ENCODE results near the gene IGFL4. TPM values are rescaled to one million over a fixed set of nuclear protein-coding genes. Genes with fewer than 3 reads are reported as not detected.
A peak's percentile ranks its signal among the peaks of the same experiment; 100 is the strongest.

Gene IGFL4
- total RNA-seq, 2 experiments from 2014 or later = not detected

DNA sequence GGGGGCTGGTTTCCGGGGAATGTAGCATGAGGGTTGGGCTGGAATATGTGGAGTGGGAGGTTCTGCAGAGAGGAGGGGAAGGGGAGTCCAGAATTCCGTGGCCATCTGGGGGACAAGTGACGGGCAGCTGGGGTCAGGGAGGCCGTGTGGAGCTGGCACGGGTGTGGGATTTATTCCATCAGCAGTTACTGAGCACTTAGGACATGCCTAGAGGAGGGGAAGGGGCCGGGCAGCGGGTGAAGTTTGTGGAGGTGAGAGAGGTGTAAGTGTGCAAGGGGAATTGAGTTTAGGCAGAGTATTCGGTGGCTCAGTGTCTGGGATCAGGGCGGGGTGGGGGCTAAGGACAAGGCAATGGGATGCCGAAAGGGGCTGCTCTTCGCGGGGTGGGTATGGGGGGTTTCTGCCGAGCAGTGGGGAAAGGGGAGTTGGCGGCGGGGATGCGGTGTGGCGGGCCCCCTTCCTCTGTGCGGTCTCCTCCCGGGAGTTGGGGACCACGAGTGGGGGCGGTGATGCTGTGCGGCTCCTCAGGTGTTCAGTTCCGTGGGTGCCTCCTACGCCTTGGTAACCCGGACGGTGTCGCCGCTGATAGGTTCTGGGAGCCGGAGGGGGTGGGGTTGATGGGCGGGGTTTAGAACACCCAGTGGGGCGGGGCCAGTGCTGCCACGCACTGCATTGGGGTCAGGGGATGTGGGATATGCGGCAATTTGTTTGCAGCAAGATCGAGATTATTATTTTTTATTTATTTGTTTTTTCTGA is 40.1 kb downstream of the IGFL4 start:
- Mint-ChIP-seq H3K4me1 (ENCODE audit: low read depth) (peaks cover 39% of the 10 kb centered on the region), H3K36me3 (ENCODE audit: low read depth) (peaks cover 12% of the 10 kb centered on the region), H3K27ac (no peak overlapping the region), H3K4me3 (peak overlapping the region; percentile 69), H3K9me3 (ENCODE audit: insufficient read depth) (no peaks in the 10 kb centered on the region), H3K27me3 (ENCODE audit: low read depth) (peaks cover 2% of the 10 kb centered on the region)
- ATAC-seq (peak; percentile 90), DNase-seq (peak; percentile 82)
- ChIA-PET CTCF (no interaction called here), POLR2A (no interaction called here)

GRCh38 chr19:45999653-46000121 is 41.1 kb downstream of the IGFL4 start:
- ChIA-PET CTCF (no interaction called here), POLR2A (no interaction called here)

DNA sequence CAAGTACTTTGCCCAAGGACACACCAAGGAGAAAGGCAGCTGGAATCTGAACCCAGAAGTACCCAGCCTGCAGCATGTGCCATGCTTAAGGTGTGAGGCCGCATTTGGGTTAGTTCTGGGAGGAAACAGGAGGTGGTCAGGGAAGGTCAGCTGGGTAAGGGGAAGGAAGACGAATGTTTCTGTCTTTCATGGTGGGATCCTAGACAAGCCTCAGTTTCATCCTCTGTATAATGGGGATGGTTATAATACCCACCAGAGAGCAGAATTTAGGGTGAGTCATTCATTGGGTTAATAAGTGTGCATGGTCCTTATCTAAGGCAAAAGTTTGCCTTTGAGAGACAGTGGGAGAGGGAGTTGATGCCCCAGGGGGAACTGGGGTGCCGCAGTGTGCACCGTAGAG is 42.0 kb downstream of the IGFL4 start:
- H3K36me3 Mint-ChIP-seq (ENCODE audit: low read depth) = peaks cover 12% of the 10 kb centered on the region
- H3K27me3 Mint-ChIP-seq (ENCODE audit: low read depth) = peaks cover 2% of the 10 kb centered on the region
- no peak for ATAC-seq
- DNase-seq = no peak
- H3K9me3 Mint-ChIP-seq (ENCODE audit: insufficient read depth) = no peaks in the 10 kb centered on the region
- ChIA-PET POLR2A (no interaction called here), CTCF (interaction anchor here (1.5 to 1.6 kb wide), 2 partner anchors 18 to 182 kb away, joined by 4 read pairs; no protein-coding TSS in a partner anchor)
- H3K4me1 Mint-ChIP-seq (ENCODE audit: low read depth) = peaks cover 39% of the 10 kb centered on the region
- H3K27ac Mint-ChIP-seq = no peak overlapping the region
- no peak overlapping the region for H3K4me3 Mint-ChIP-seq

More at GRCh38 chr19:45999653-46000121, 41.1 kb downstream of the IGFL4 start:
- ATAC-seq = no peak
- H3K27me3 Mint-ChIP-seq (ENCODE audit: low read depth) = peaks cover 2% of the 10 kb centered on the region
- H3K4me3 Mint-ChIP-seq = no peak overlapping the region
- H3K4me1 Mint-ChIP-seq (ENCODE audit: low read depth) = peaks cover 39% of the 10 kb centered on the region
- DNase-seq = no peak
- H3K9me3 Mint-ChIP-seq (ENCODE audit: insufficient read depth) = no peaks in the 10 kb centered on the region
- peaks cover 12% of the 10 kb centered on the region for H3K36me3 Mint-ChIP-seq (ENCODE audit: low read depth)
- no peak overlapping the region for H3K27ac Mint-ChIP-seq

- peaks cover 2% of the 10 kb centered on the region for H3K27me3 Mint-ChIP-seq (ENCODE audit: low read depth)
- ChIA-PET CTCF (interaction anchor here (1.1 to 4.4 kb wide), 3 partner anchors 13 to 179 kb away, joined by 3 to 20 read pairs (median 4); no protein-coding TSS in a partner anchor), POLR2A (no interaction called here)
- H3K27ac Mint-ChIP-seq = peak overlapping the region; percentile 15
- no peak for DNase-seq
- no peaks in the 10 kb centered on the region for H3K9me3 Mint-ChIP-seq (ENCODE audit: insufficient read depth)
- no peak for ATAC-seq
- peaks cover 10% of the 10 kb centered on the region for H3K36me3 Mint-ChIP-seq (ENCODE audit: low read depth)
- peaks cover 39% of the 10 kb centered on the region for H3K4me1 Mint-ChIP-seq (ENCODE audit: low read depth)
- H3K4me3 Mint-ChIP-seq = no peak overlapping the region
Measured at GRCh38 chr19:45996933-45997332, 43.9 kb downstream of the IGFL4 start.

GRCh38 chr19:45995715-45996385 is 45.0 kb downstream of the IGFL4 start:
- Mint-ChIP-seq H3K27me3 (ENCODE audit: low read depth) (peaks cover 2% of the 10 kb centered on the region), H3K4me3 (no peak overlapping the region), H3K27ac (no peak overlapping the region), H3K9me3 (ENCODE audit: insufficient read depth) (no peaks in the 10 kb centered on the region), H3K36me3 (ENCODE audit: low read depth) (peaks cover 10% of the 10 kb centered on the region), H3K4me1 (ENCODE audit: low read depth) (peaks cover 37% of the 10 kb centered on the region)
- CTCF ChIA-PET = interaction anchor here (1.0 to 4.4 kb wide), 10 partner anchors 10 to 227 kb away, joined by 3 to 20 read pairs (median 6); partner anchors contain the start of gene SIX5
- POLR2A ChIA-PET = interaction anchor here (0.6 to 1.2 kb wide), 2 partner anchors 133 to 227 kb away, joined by 3 to 4 read pairs; partner anchors contain the start of genes SIX5 and SYMPK
- DNase-seq (no peak), ATAC-seq (no peak)

- POLR2A ChIA-PET = interaction anchor here (1.2 kb wide), 1 partner anchor 132 kb away, joined by 3 read pairs; the partner anchor contains the start of gene SYMPK
- Mint-ChIP-seq H3K27ac (no peak within 1 kb of the TSS), H3K36me3 (ENCODE audit: low read depth) (peaks cover 7% of the 10 kb centered on the region), H3K4me3 (no peak within 1 kb of the TSS), H3K9me3 (ENCODE audit: insufficient read depth) (no peaks in the 10 kb centered on the region), H3K4me1 (ENCODE audit: low read depth) (peaks cover 30% of the 10 kb centered on the region), H3K27me3 (ENCODE audit: low read depth) (peaks cover 7% of the 10 kb centered on the region)
- CTCF ChIA-PET = interaction anchor here (1.0 to 4.4 kb wide), 10 partner anchors 9 to 226 kb away, joined by 3 to 20 read pairs (median 6); partner anchors contain the start of gene SIX5
- DNase-seq = peak; percentile 97
- ATAC-seq = peak; percentile 99
Measured at GRCh38 chr19:45994998-45995714, 45.6 kb downstream of the IGFL4 start, which contains the start of gene CCDC61. CCDC61 (plus strand) TSS chr19:45995467; CDS start chr19:46003019, 7,552 bp downstream.

GRCh38 chr19:45994456-45994997 is 46.3 kb downstream of the IGFL4 start:
- peaks cover 25% of the 10 kb centered on the region for H3K4me1 Mint-ChIP-seq (ENCODE audit: low read depth)
- POLR2A ChIA-PET = interaction anchor here (0.7 kb wide), 1 partner anchor 130 kb away, joined by 3 read pairs; no protein-coding TSS in a partner anchor
- H3K9me3 Mint-ChIP-seq (ENCODE audit: insufficient read depth) = no peaks in the 10 kb centered on the region

DNA sequence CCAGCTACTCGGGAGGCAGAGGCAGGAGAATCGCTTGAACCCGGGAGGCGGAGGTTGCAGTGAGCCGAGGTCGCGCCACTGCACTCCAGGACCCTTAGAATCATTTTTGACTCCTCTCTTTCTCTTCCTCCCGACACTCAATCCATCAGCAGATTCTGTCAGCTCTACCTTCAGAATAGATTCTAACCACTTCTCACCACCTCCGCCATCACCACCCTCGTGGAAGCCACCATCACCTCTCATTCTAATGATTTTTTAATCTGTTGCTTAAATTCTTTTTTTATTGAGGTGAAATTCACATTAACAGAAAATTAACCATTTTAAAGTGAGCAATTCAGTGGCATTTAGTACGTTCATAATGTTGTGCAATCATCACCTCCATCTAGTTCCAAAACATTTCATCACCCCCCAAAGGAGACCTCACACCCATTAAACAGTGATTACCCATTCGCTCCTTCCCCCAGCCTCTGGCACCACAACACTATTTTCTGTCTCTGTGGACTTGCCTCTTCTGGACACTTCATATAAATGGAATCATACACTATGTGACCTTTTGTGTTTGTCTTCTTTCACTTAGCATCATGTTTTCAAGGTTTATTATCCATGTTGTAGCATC is 50.6 kb downstream of the IGFL4 start:
- POLR2A ChIA-PET = no interaction called here
- Mint-ChIP-seq H3K4me3 (no peak overlapping the region), H3K27ac (no peak overlapping the region), H3K27me3 (ENCODE audit: low read depth) (peaks cover 21% of the 10 kb centered on the region), H3K4me1 (ENCODE audit: low read depth) (no peaks in the 10 kb centered on the region), H3K36me3 (ENCODE audit: low read depth) (no peaks in the 10 kb centered on the region), H3K9me3 (ENCODE audit: insufficient read depth) (no peaks in the 10 kb centered on the region)
- CTCF ChIA-PET = no interaction called here
- no peak for ATAC-seq
- no peak for DNase-seq

More at GRCh38 chr19:45994456-45994997, 46.3 kb downstream of the IGFL4 start:
- Mint-ChIP-seq H3K4me3 (no peak overlapping the region), H3K27ac (no peak overlapping the region), H3K36me3 (ENCODE audit: low read depth) (peaks cover 7% of the 10 kb centered on the region), H3K27me3 (ENCODE audit: low read depth) (peaks cover 8% of the 10 kb centered on the region)
- DNase-seq (peak; percentile 31), ATAC-seq (peak; percentile 8)
- CTCF ChIA-PET = interaction anchor here (1.0 to 4.4 kb wide), 9 partner anchors 9 to 225 kb away, joined by 3 to 20 read pairs (median 7); partner anchors contain the start of gene SIX5

Small RNA genes lying within 50 kb of the gene (microRNA-seq; reads per million reads assigned to microRNA genes)
- gene MIR769 = 572 reads per million, percentile 78 among the genes with 10 or more reads in this experiment

Other genes with a start within 250 kb of the IGFL4 start
- 10 to 100 TPM; 20.6 TPM for gene DMWD, start 248.2 kb downstream of the IGFL4 start, total RNA-seq
- gene RSPH6A, start 225.7 kb downstream of the IGFL4 start, total RNA-seq = under 1 TPM; 0.55 to 0.68 TPM
- gene SYMPK, start 177.9 kb downstream of the IGFL4 start, total RNA-seq = 10 to 100 TPM; 97.3 to 98.3 TPM
- not detected for gene FOXA3, start 176.7 kb downstream of the IGFL4 start, total RNA-seq
- gene IRF2BP1, start 154.9 kb downstream of the IGFL4 start, total RNA-seq = 10 to 100 TPM; 18.0 to 19.1 TPM
- gene MYPOP, start 138.4 kb downstream of the IGFL4 start, total RNA-seq = 10 to 100 TPM; 10.4 to 11.3 TPM
- not detected for gene NANOS2, start 126.2 kb downstream of the IGFL4 start, total RNA-seq
- gene NOVA2, start 67.1 kb downstream of the IGFL4 start, total RNA-seq = not detected
- 10 to 100 TPM; 26.3 to 29.2 TPM for gene CCDC61, start 45.5 kb downstream of the IGFL4 start, total RNA-seq
- gene PGLYRP1, start 17.9 kb downstream of the IGFL4 start, total RNA-seq = not detected
- gene IGFL3, start 83.7 kb upstream of the IGFL4 start, total RNA-seq = not detected
- not detected for gene IGFL2, start 107.2 kb upstream of the IGFL4 start, total RNA-seq
- gene IGFL1, start 188.7 kb upstream of the IGFL4 start, total RNA-seq = not detected